CD14-positive monocyte (primary cell): ENCODE data around the gene SPART. TPM values are rescaled to one million over a fixed set of nuclear protein-coding genes. Genes with fewer than 3 reads are reported as not detected.

ENCODE experiments used
- DNase-seq, 3 donors: peaks; one replicate each; pipeline ENCODE4 v3.0.0-alpha.2; 2011 to 2022
- H2AFZ ChIP-seq: 2 replicates; pipeline ENCODE4 v1.6.0; 2012; ENCODE audit warnings: mild to moderate bottlenecking, low read depth, low read length, inconsistent platforms; ENCODE audit not compliant: insufficient read depth, poor library complexity, severe bottlenecking
- H3K27ac ChIP-seq, 2 donors: 1 replicate in 1 of 2; 2 replicates in 1 of 2; pipeline ENCODE4 v1.5.1; 2012 to 2013; ENCODE audit warnings: low read length in 2 of 2, control low read depth in 1 of 2, inconsistent platforms in 1 of 2, low read depth in 1 of 2, mild to moderate bottlenecking in 1 of 2
- H3K27me3 ChIP-seq, 2 donors: one replicate each; pipeline versions ENCODE4 v1.6.0 to v1.6.1; 2011 to 2013; ENCODE audit warnings: low read length in 2 of 2; ENCODE audit not compliant: control insufficient read depth in 2 of 2, insufficient read depth in 2 of 2
- H3K36me3 ChIP-seq, 2 donors: replicated peaks in 1 of 2; 1 replicate in 1 of 2; 2 replicates in 1 of 2; pipeline versions ENCODE4 v1.5.1 to v1.6.1; 2012 to 2013; ENCODE audit warnings: low read length in 2 of 2, control low read depth in 1 of 2, inconsistent platforms in 1 of 2, mild to moderate bottlenecking in 1 of 2; ENCODE audit not compliant: insufficient read depth in 2 of 2, control insufficient read depth in 1 of 2
- H3K4me1 ChIP-seq, 2 donors: 1 replicate in 1 of 2; 2 replicates in 1 of 2; pipeline versions ENCODE4 v1.5.1 to v1.6.1; 2012 to 2013; ENCODE audit warnings: low read length in 2 of 2, control low read depth in 1 of 2, inconsistent platforms in 1 of 2, mild to moderate bottlenecking in 1 of 2, moderate library complexity in 1 of 2; ENCODE audit not compliant: insufficient read depth in 2 of 2, control insufficient read depth in 1 of 2
- H3K4me2 ChIP-seq: replicated peaks from 2 replicates; pipeline ENCODE3; 2012; ENCODE audit warnings: low read length, moderate library complexity, mild to moderate bottlenecking; ENCODE audit not compliant: poor library complexity, severe bottlenecking; ENCODE audit errors: extremely low read depth
- H3K4me3 ChIP-seq, 3 experiments: fragments of 200-600 bp in 1 of 3; sonication (generic) in 1 of 3; replicated peaks in 1 of 3; 1 replicate in 2 of 3; 2 replicates in 1 of 3; pipeline ENCODE4 v1.5.1; 2011 to 2013; ENCODE audit warnings: low read length in 3 of 3, mild to moderate bottlenecking in 3 of 3, control low read depth in 2 of 3, low read depth in 2 of 3, inconsistent platforms in 1 of 3, moderate library complexity in 1 of 3
- H3K79me2 ChIP-seq: 2 replicates; pipeline ENCODE4 v1.6.0; 2012; ENCODE audit warnings: mild to moderate bottlenecking, control low read depth, inconsistent platforms, low read length, moderate library complexity; ENCODE audit not compliant: insufficient read depth
- H3K9ac ChIP-seq: 2 replicates; pipeline ENCODE4 v1.6.0; 2017; ENCODE audit warnings: low read length, mild to moderate bottlenecking; ENCODE audit not compliant: insufficient read depth, poor library complexity, severe bottlenecking
- H3K9me3 ChIP-seq, 2 donors: replicated peaks in 1 of 2; 1 replicate in 1 of 2; 2 replicates in 1 of 2; pipeline versions ENCODE4 v1.5.1 to v1.6.1; 2012 to 2013; ENCODE audit warnings: low read length in 2 of 2, control low read depth in 1 of 2; ENCODE audit not compliant: control insufficient read depth in 1 of 2, insufficient read depth in 1 of 2
- H4K20me1 ChIP-seq: 2 replicates; pipeline ENCODE4 v1.6.0; 2012; ENCODE audit warnings: mild to moderate bottlenecking, low read length, control low read depth, moderate library complexity; ENCODE audit not compliant: insufficient read depth
- H3K27ac Mint-ChIP-seq, 7 donors: one replicate each; pipeline ENCODE4 v1.8.0; 2020; ENCODE audit warnings: mild to moderate bottlenecking in 7 of 7, mixed read lengths in 7 of 7, moderate library complexity in 6 of 7, inconsistent platforms in 2 of 7
- H3K27me3 Mint-ChIP-seq, 3 donors: one replicate each; pipeline ENCODE4 v1.8.0; 2021 to 2022; ENCODE audit warnings: low read depth in 3 of 3, mild to moderate bottlenecking in 3 of 3, mixed read lengths in 3 of 3, moderate library complexity in 3 of 3, inconsistent platforms in 1 of 3
- H3K36me3 Mint-ChIP-seq, 2 donors: one replicate each; pipeline ENCODE4 v1.8.0; 2020; ENCODE audit warnings: mixed read lengths in 2 of 2, inconsistent platforms in 1 of 2, mild to moderate bottlenecking in 1 of 2
- H3K4me1 Mint-ChIP-seq: one replicate; pipeline ENCODE4 v1.8.0; 2020; ENCODE audit warnings: mild to moderate bottlenecking, mixed read lengths
- H3K4me3 Mint-ChIP-seq, 2 donors: one replicate each; pipeline ENCODE4 v1.8.0; 2020; ENCODE audit warnings: mild to moderate bottlenecking in 2 of 2, mixed read lengths in 2 of 2, moderate library complexity in 1 of 2
- H3K9me3 Mint-ChIP-seq, 7 donors: one replicate each; pipeline ENCODE4 v1.8.0; 2020 to 2022; ENCODE audit warnings: mixed read lengths in 7 of 7, mild to moderate bottlenecking in 6 of 7, moderate library complexity in 6 of 7, inconsistent platforms in 2 of 7
- CTCF ChIP-seq: fragments of 200-600 bp; IDR thresholded peaks from one replicate; pipeline ENCODE4 v1.8.0; 2022; ENCODE audit warnings: antibody characterized with exemption, mild to moderate bottlenecking
- WGBS: methylation state at CpG from one replicate; pipeline ENCODE4 v1.1.5; 2013; ENCODE audit warnings: missing lambda C conversion rate; ENCODE audit not compliant: insufficient coverage; 5-methylcytosine and 5-hydroxymethylcytosine counted together
- intact Hi-C, 2 donors: fragments of 100-400 bp; cut with micrococcal nuclease; formaldehyde crosslinking; loops; one replicate each; pipeline versions ENCODE4 v1.15.0 to v1.15.1; 2023
- polyA plus RNA-seq, 3 donors: library from polyadenylated mRNA; depleted of rRNA in 1 of 3; unstranded in 2 of 3; stranded (reverse) in 1 of 3; fragments of 300-500 nt in 2 of 3; fragments of >200 nt in 1 of 3; fragmentation: Illumina TruSeq in 2 of 3; gene quantifications; 1 replicate in 2 of 3; 2 replicates in 1 of 3; pipeline ENCODE4 v1.2.3, GENCODE V29; 2012 to 2021

Gene SPART
- polyA plus RNA-seq, 3 donors, result 24.4 to 37.0 (median 29.8) TPM

- Histone ChIP-seq H3K27ac (no peak overlapping the region), H3K36me3 (no peaks in the 10 kb centered on the region), H3K9ac (no peak overlapping the region), H3K79me2 (no peaks in the 10 kb centered on the region), H2AFZ (no peak overlapping the region), H3K4me3 (no peak overlapping the region), H3K4me2 (no peak overlapping the region), H3K4me1 (no peaks in the 10 kb centered on the region), H3K9me3 (no peaks in the 10 kb centered on the region), H3K27me3 (no peaks in the 10 kb centered on the region), H4K20me1 (no peaks in the 10 kb centered on the region)
- WGBS, result no CpG with 5 or more reads among the region's 1 CpG
- Mint-ChIP-seq H3K27ac (no peak overlapping the region), H3K4me3 (no peak overlapping the region), H3K27me3 (peaks cover 0 to 2% (median 0%) of the 10 kb centered on the region in 3 donors), H3K4me1 (peaks cover 3% of the 10 kb centered on the region), H3K9me3 (no peaks in the 10 kb centered on the region), H3K36me3 (no peaks in the 10 kb centered on the region)
- DNase-seq, result no peak
- intact Hi-C loops, result no loop called here
- TF ChIP-seq CTCF, result no peak
Observed at GRCh38 chr13:36354842-36355623, 8.8 kb upstream of the SPART start.

- no peak overlapping the region for H3K27ac Mint-ChIP-seq
- Histone ChIP-seq H3K9ac (no peak overlapping the region), H4K20me1 (no peaks in the 10 kb centered on the region), H3K27me3 (no peaks in the 10 kb centered on the region), H3K79me2 (no peaks in the 10 kb centered on the region), H3K36me3 (no peaks in the 10 kb centered on the region), H3K4me3 (no peak overlapping the region), H2AFZ (no peak overlapping the region), H3K4me2 (no peak overlapping the region), H3K4me1 (peaks cover 2% of the 10 kb centered on the region in 2 donors), H3K27ac (no peak overlapping the region), H3K9me3 (no peaks in the 10 kb centered on the region)
- 71% methylated on average over 1 of the region's 3 CpGs for WGBS
- H3K4me1 Mint-ChIP-seq, result peaks cover under 1% of the 10 kb centered on the region
- no peak overlapping the region for H3K4me3 Mint-ChIP-seq
- no peak for DNase-seq
- no peaks in the 10 kb centered on the region for H3K36me3 Mint-ChIP-seq
- no peaks in the 10 kb centered on the region for H3K9me3 Mint-ChIP-seq
- no peak for TF ChIP-seq CTCF
- intact Hi-C loops, result no loop called here
- H3K27me3 Mint-ChIP-seq, result peaks cover 0 to 2% (median 0%) of the 10 kb centered on the region in 3 donors
Observed at GRCh38 chr13:36353001-36353400, 6.8 kb upstream of the SPART start.
